ENCODE results near the gene THRB.

Gene THRB

GRCh38 chr3:24348348-24348747, 146.3 kb downstream of the THRB start:
- DNase-seq (ENCODE audit: low read depth) = no peak

GRCh38 chr3:24344784-24345439, 149.7 kb downstream of the THRB start:
- peak; percentile 34 for DNase-seq (ENCODE audit: low read depth)

GRCh38 chr3:24343084-24343783, 151.4 kb downstream of the THRB start:
- peak; percentile 48 for DNase-seq (ENCODE audit: low read depth)

- DNase-seq (ENCODE audit: low read depth) = no peak
Measured at GRCh38 chr3:24342275-24342674, 152.4 kb downstream of the THRB start.

GRCh38 chr3:24341668-24342067, 153.0 kb downstream of the THRB start:
- DNase-seq (ENCODE audit: low read depth) = no peak

- DNase-seq (ENCODE audit: low read depth) = no peak
Measured at GRCh38 chr3:24340966-24341365, 153.7 kb downstream of the THRB start.

GRCh38 chr3:24340161-24340560, 154.5 kb downstream of the THRB start:
- DNase-seq (ENCODE audit: low read depth) = no peak

- no peak for DNase-seq (ENCODE audit: low read depth)
Measured at GRCh38 chr3:24339266-24339825, 155.3 kb downstream of the THRB start.

- no peak for DNase-seq (ENCODE audit: low read depth)
Measured at GRCh38 chr3:24338409-24339130, 156.1 kb downstream of the THRB start.

- no peak for DNase-seq (ENCODE audit: low read depth)
Measured at GRCh38 chr3:24336101-24336500, 158.5 kb downstream of the THRB start.

- DNase-seq (ENCODE audit: low read depth) = no peak
Measured at GRCh38 chr3:24332092-24332491, 162.6 kb downstream of the THRB start.

- DNase-seq (ENCODE audit: low read depth) = no peak
Measured at GRCh38 chr3:24323272-24323671, 171.4 kb downstream of the THRB start.

- no peak for DNase-seq (ENCODE audit: low read depth)
Measured at GRCh38 chr3:24320601-24321000, 174.0 kb downstream of the THRB start.

- peak; percentile 45 for DNase-seq (ENCODE audit: low read depth)
Measured at GRCh38 chr3:24318677-24319287, 175.9 kb downstream of the THRB start.

- DNase-seq (ENCODE audit: low read depth) = no peak
Measured at GRCh38 chr3:24316887-24317383, 177.7 kb downstream of the THRB start.

- DNase-seq (ENCODE audit: low read depth) = peak; percentile 69
Measured at GRCh38 chr3:24315971-24316370, 178.7 kb downstream of the THRB start.

- DNase-seq (ENCODE audit: low read depth) = no peak
Measured at GRCh38 chr3:24315356-24315755, 179.3 kb downstream of the THRB start.

GRCh38 chr3:24311881-24312280, 182.8 kb downstream of the THRB start:
- DNase-seq (ENCODE audit: low read depth) = peak; percentile 21

GRCh38 chr3:24310887-24311286, 183.8 kb downstream of the THRB start:
- no peak for DNase-seq (ENCODE audit: low read depth)

- no peak for DNase-seq (ENCODE audit: low read depth)
Measured at GRCh38 chr3:24306518-24306917, 188.1 kb downstream of the THRB start.

- no peak for DNase-seq (ENCODE audit: low read depth)
Measured at GRCh38 chr3:24305795-24306467, 188.7 kb downstream of the THRB start.

Data from fibroblast of gingiva (primary cell).